ENCODE data around the gene RBPMS2. TPM values are rescaled to one million over a fixed set of nuclear protein-coding genes. Genes with fewer than 3 reads are reported as not detected.

Gene RBPMS2
- polyA plus RNA-seq, 1 donor (not counting 4 experiments of a cell fraction or from before 2014, with no cell fraction given): not detected

DNA sequence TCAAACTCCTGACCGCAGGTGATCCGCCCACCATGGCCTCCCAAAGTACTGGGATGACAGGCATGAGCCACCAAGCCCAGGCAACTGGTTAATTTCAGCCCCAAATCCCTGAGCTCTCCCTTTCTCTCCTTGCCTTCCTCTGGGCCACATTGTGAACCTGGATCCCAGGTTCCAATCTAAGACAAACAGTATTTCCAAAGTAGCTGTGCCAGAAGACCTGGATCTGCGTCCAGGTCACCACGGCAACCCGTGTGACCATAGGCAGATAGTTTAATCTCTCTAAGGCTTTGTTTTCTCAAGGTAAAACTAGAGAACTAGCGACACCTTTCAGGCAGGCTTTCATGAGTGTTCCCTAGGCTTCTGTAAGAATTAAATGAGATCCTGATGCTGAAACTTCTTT lies 5.9 kb upstream of the RBPMS2 start:
- no peaks in the 10 kb centered on the region for H3K79me2 ChIP-seq (ENCODE audit: control insufficient read depth, insufficient read depth, low read length)
- no peak overlapping the region for H3K4me2 ChIP-seq (ENCODE audit: control insufficient read depth, extremely low read depth, insufficient read depth, low read depth, low read length)
- H3K36me3 ChIP-seq (ENCODE audit: control insufficient read depth in 2 of 2, extremely low read depth in 1 of 2, insufficient read depth in 2 of 2, low read length in 2 of 2): no peaks in the 10 kb centered on the region
- H2AFZ ChIP-seq (ENCODE audit: control insufficient read depth, low read length): no peak overlapping the region
- no peaks in the 10 kb centered on the region for H4K20me1 ChIP-seq (ENCODE audit: control insufficient read depth, extremely low read depth, insufficient read depth, low read length)
- H3K4me1 ChIP-seq (ENCODE audit: control insufficient read depth, extremely low read depth, insufficient read depth, low read length): no peaks in the 10 kb centered on the region
- no peak for TF ChIP-seq EZH2 (IDR thresholded peaks at IDR 0.05; ENCODE audit: low read length)
- TF ChIP-seq, protein P1, sequence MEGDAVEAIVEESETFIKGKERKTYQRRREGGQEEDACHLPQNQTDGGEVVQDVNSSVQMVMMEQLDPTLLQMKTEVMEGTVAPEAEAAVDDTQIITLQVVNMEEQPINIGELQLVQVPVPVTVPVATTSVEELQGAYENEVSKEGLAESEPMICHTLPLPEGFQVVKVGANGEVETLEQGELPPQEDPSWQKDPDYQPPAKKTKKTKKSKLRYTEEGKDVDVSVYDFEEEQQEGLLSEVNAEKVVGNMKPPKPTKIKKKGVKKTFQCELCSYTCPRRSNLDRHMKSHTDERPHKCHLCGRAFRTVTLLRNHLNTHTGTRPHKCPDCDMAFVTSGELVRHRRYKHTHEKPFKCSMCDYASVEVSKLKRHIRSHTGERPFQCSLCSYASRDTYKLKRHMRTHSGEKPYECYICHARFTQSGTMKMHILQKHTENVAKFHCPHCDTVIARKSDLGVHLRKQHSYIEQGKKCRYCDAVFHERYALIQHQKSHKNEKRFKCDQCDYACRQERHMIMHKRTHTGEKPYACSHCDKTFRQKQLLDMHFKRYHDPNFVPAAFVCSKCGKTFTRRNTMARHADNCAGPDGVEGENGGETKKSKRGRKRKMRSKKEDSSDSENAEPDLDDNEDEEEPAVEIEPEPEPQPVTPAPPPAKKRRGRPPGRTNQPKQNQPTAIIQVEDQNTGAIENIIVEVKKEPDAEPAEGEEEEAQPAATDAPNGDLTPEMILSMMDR (optimal IDR thresholded peaks at IDR 0.05 in 1 of 3, IDR thresholded peaks at IDR 0.05 in 1 of 3, conservative IDR thresholded peaks at IDR 0.05 in 1 of 3; ENCODE audit: extremely low read depth in 1 of 3, insufficient read depth in 2 of 3, low read length in 3 of 3): no peak
- H3K27me3 ChIP-seq (ENCODE audit: control insufficient read depth, extremely low read depth, insufficient read depth, low read length): peaks cover 20% of the 10 kb centered on the region
- FAIRE-seq (no peak), DNase-seq (ENCODE audit: low read depth, low spot score) (no peak)
- no peaks in the 10 kb centered on the region for H3K9me3 ChIP-seq (ENCODE audit: control insufficient read depth, low read depth, low read length)
- H3K27ac ChIP-seq (ENCODE audit: control insufficient read depth, insufficient read depth, low read length): no peak overlapping the region
- dilution Hi-C loops (cut with MboI; ENCODE audit: extremely low pct_ligation_motif_present, low sequenced_read_pairs): no loop called here
- H3K9me1 ChIP-seq (ENCODE audit: control insufficient read depth, extremely low read depth, insufficient read depth, low read length): no peaks in the 10 kb centered on the region
- no peak overlapping the region for H3K9ac ChIP-seq (ENCODE audit: control insufficient read depth, extremely low read depth, insufficient read depth, low read length)
- no peak overlapping the region for H3K4me3 ChIP-seq (ENCODE audit: control insufficient read depth in 2 of 3, extremely low read depth in 1 of 3, insufficient read depth in 2 of 3, low read depth in 1 of 3, low read length in 3 of 3)

DNA sequence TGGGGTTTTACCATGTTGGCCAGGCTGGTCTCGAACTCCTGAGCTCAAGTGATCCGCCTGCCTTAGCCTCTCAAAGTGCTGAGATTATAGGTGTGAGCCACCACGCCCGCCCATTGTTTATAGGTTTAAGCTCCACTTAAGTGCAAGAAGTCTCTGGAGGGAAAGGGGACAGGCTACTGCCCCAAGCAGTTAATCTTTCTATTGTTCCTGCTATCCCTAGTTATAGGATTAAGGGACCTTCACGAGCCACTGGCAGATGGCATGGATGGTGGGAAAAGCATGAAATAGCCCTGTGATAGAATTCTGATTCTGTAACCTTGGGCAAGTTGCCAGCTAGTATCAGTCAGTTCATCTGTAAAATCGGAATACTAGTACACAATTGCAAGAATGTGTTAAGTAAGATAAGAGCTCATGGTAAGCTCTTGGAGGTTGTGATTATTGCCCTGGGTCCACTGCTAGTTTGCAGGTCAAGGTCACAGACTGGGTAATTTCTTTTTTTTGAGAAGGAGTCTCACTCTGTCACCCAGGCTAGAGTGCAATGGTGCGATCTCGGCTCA lies 5.3 kb upstream of the RBPMS2 start:
- FAIRE-seq (no peak), DNase-seq (ENCODE audit: low read depth, low spot score) (no peak)
- Histone ChIP-seq H3K79me2 (ENCODE audit: control insufficient read depth, insufficient read depth, low read length) (no peaks in the 10 kb centered on the region), H3K9ac (ENCODE audit: control insufficient read depth, extremely low read depth, insufficient read depth, low read length) (no peak overlapping the region), H3K4me2 (ENCODE audit: control insufficient read depth, extremely low read depth, insufficient read depth, low read depth, low read length) (no peak overlapping the region), H3K27ac (ENCODE audit: control insufficient read depth, insufficient read depth, low read length) (no peak overlapping the region), H4K20me1 (ENCODE audit: control insufficient read depth, extremely low read depth, insufficient read depth, low read length) (no peaks in the 10 kb centered on the region), H3K9me1 (ENCODE audit: control insufficient read depth, extremely low read depth, insufficient read depth, low read length) (no peaks in the 10 kb centered on the region), H3K4me1 (ENCODE audit: control insufficient read depth, extremely low read depth, insufficient read depth, low read length) (no peaks in the 10 kb centered on the region), H2AFZ (ENCODE audit: control insufficient read depth, low read length) (no peak overlapping the region), H3K36me3 (ENCODE audit: control insufficient read depth in 2 of 2, extremely low read depth in 1 of 2, insufficient read depth in 2 of 2, low read length in 2 of 2) (no peaks in the 10 kb centered on the region), H3K27me3 (ENCODE audit: control insufficient read depth, extremely low read depth, insufficient read depth, low read length) (peaks cover 26% of the 10 kb centered on the region), H3K4me3 (ENCODE audit: control insufficient read depth in 2 of 3, extremely low read depth in 1 of 3, insufficient read depth in 2 of 3, low read depth in 1 of 3, low read length in 3 of 3) (no peak overlapping the region), H3K9me3 (ENCODE audit: control insufficient read depth, low read depth, low read length) (no peaks in the 10 kb centered on the region)
- dilution Hi-C loops (cut with MboI; ENCODE audit: extremely low pct_ligation_motif_present, low sequenced_read_pairs): no loop called here
- TF ChIP-seq, protein P1 (optimal IDR thresholded peaks at IDR 0.05 in 1 of 3, IDR thresholded peaks at IDR 0.05 in 1 of 3, conservative IDR thresholded peaks at IDR 0.05 in 1 of 3; ENCODE audit: extremely low read depth in 1 of 3, insufficient read depth in 2 of 3, low read length in 3 of 3): no peak
- no peak for TF ChIP-seq EZH2 (IDR thresholded peaks at IDR 0.05; ENCODE audit: low read length)

Measured in keratinocyte (primary cell).